NCI-H1092 (cell line): ENCODE measurements around the gene PXN.
"Not testable (repeated sequence)": the region's sequence is repeated elsewhere in the genome, so short reads cannot be mapped to it uniquely, and the experiment has no call there.

ENCODE experiments used
- DNase-seq: peaks from one replicate; lab custom pipeline; 2025; lab: John Stamatoyannopoulos, UW

Gene PXN

GRCh38 chr12:120262852-120263747, 2.4 kb downstream of the PXN start:
- DNase-seq = no peak

GRCh38 chr12:120261951-120262851, 3.3 kb downstream of the PXN start:
- DNase-seq = no peak

GRCh38 chr12:120260607-120261006, 4.9 kb downstream of the PXN start:
- DNase-seq = no peak

- DNase-seq = no peak
Measured at GRCh38 chr12:120259418-120260202, 5.9 kb downstream of the PXN start.

- no peak for DNase-seq
Measured at GRCh38 chr12:120258323-120258896, 7.1 kb downstream of the PXN start.

- DNase-seq = no peak
Measured at GRCh38 chr12:120257041-120257821, 8.3 kb downstream of the PXN start.

GRCh38 chr12:120254809-120255208, 10.7 kb downstream of the PXN start:
- no peak for DNase-seq

- not testable (repeated sequence) for DNase-seq
Measured at GRCh38 chr12:120253313-120253712, 12.2 kb downstream of the PXN start.

GRCh38 chr12:120252071-120252906, 13.2 kb downstream of the PXN start:
- no peak for DNase-seq

GRCh38 chr12:120251364-120252070, 14.0 kb downstream of the PXN start:
- not testable (repeated sequence) for DNase-seq

- no peak for DNase-seq
Measured at GRCh38 chr12:120249875-120250795, 15.4 kb downstream of the PXN start.

- no peak for DNase-seq
Measured at GRCh38 chr12:120249266-120249874, 16.2 kb downstream of the PXN start.

GRCh38 chr12:120247621-120248030, 17.9 kb downstream of the PXN start:
- no peak for DNase-seq

GRCh38 chr12:120247183-120247582, 18.3 kb downstream of the PXN start:
- DNase-seq = no peak

GRCh38 chr12:120246705-120247104, 18.8 kb downstream of the PXN start:
- DNase-seq = not testable (repeated sequence)

GRCh38 chr12:120242971-120243699, 22.4 kb downstream of the PXN start:
- DNase-seq = no peak

- DNase-seq = no peak
Measured at GRCh38 chr12:120242275-120242799, 23.2 kb downstream of the PXN start.
